Activated CD4-positive, alpha-beta T cell treated with anti-CD3 and anti-CD28 coated beads, Interleukin-10, Interleukin-2, amounts not matched to agents 100 ng/mL and 50 ng/mL, durations not matched to agents 16 hours and 8 hours (primary cell): ENCODE measurements around the gene FAIM2.
"Not testable (repeated sequence)": the region's sequence is repeated elsewhere in the genome, so short reads cannot be mapped to it uniquely, and the experiment has no call there.

Source experiments
- DNase-seq: peaks from one replicate; pipeline ENCODE4 v3.0.0-alpha.2; 2020

The FAIM2 gene

GRCh38 chr12:49892732-49893317 is 10.9 kb downstream of the FAIM2 start:
- no peak for DNase-seq

- no peak for DNase-seq
These were observed 11.5 kb downstream of the FAIM2 start for GRCh38 chr12:49892084-49892731.

GRCh38 chr12:49891476-49891875 is 12.2 kb downstream of the FAIM2 start:
- no peak for DNase-seq

- no peak for DNase-seq
These were observed 12.7 kb downstream of the FAIM2 start for GRCh38 chr12:49891012-49891411.

GRCh38 chr12:49890096-49890461 is 13.6 kb downstream of the FAIM2 start:
- DNase-seq, result no peak

- DNase-seq, result no peak
These were observed 14.2 kb downstream of the FAIM2 start for GRCh38 chr12:49889361-49890095.

GRCh38 chr12:49888461-49889151 is 15.1 kb downstream of the FAIM2 start:
- DNase-seq, result no peak

- no peak for DNase-seq
These were observed 15.9 kb downstream of the FAIM2 start for GRCh38 chr12:49887536-49888401.

GRCh38 chr12:49887091-49887490 is 16.6 kb downstream of the FAIM2 start:
- DNase-seq, result no peak

GRCh38 chr12:49885663-49886461 is 17.8 kb downstream of the FAIM2 start:
- no peak for DNase-seq

GRCh38 chr12:49885118-49885517 is 18.6 kb downstream of the FAIM2 start:
- DNase-seq, result no peak

GRCh38 chr12:49882851-49883464 is 20.7 kb downstream of the FAIM2 start:
- no peak for DNase-seq

GRCh38 chr12:49882248-49882850 is 21.4 kb downstream of the FAIM2 start:
- DNase-seq, result no peak

GRCh38 chr12:49881415-49882247 is 22.1 kb downstream of the FAIM2 start:
- no peak for DNase-seq

- DNase-seq, result no peak
These were observed 22.8 kb downstream of the FAIM2 start for GRCh38 chr12:49880756-49881414.

GRCh38 chr12:49879065-49879464 is 24.6 kb downstream of the FAIM2 start:
- DNase-seq, result not testable (repeated sequence)

- no peak for DNase-seq
These were observed 25.7 kb downstream of the FAIM2 start for GRCh38 chr12:49878021-49878420.

- DNase-seq, result no peak
These were observed 26.6 kb downstream of the FAIM2 start for GRCh38 chr12:49877066-49877465.

- no peak for DNase-seq
These were observed 27.6 kb downstream of the FAIM2 start for GRCh38 chr12:49876070-49876469.
